GM12874 (cell line): ENCODE measurements around the gene PLEKHF1.

Experiments
- TF ChIP-seq, protein P1 (sequence below): IDR thresholded peaks from 2 replicates; pipeline ENCODE4 v1.5.1; 2011; ENCODE audit warnings: low read depth, mild to moderate bottlenecking, control low read depth, low read length, moderate library complexity; ENCODE audit not compliant: insufficient read depth

The PLEKHF1 gene

DNA sequence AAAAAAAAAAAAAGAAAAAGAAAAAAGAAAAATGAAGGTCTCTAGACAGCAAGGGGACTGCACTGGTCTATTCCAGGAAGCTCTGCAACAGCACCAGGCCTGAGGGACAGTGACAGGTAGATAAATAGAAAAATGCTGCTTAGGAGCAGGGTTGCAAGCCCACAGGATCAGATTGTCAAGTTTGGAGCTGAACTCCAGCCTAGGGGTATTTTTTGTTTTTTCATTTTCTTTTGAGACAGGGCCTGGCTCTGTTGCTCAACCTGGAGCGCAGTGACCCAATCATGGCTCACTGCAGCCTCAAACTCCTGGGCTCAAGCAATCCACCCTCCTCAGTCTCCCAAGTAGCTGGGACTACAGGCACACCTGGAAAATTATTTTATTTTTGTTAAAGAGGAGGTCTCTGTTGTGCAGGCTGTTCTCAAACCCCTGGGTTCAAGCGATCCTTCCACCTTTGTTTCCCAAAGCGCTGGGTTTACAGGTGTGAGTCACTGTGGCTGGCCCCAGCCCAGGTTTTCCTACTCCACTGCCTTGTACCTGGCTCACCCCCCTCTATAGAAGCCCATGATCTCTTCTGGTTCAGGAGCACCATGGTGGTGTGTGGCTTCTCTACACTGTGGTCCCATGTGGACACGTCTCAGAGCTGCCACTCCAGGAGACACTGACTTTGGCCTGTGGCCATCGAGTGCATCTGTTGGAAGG, 35.3 kb upstream of the PLEKHF1 start:
- TF ChIP-seq, protein P1, sequence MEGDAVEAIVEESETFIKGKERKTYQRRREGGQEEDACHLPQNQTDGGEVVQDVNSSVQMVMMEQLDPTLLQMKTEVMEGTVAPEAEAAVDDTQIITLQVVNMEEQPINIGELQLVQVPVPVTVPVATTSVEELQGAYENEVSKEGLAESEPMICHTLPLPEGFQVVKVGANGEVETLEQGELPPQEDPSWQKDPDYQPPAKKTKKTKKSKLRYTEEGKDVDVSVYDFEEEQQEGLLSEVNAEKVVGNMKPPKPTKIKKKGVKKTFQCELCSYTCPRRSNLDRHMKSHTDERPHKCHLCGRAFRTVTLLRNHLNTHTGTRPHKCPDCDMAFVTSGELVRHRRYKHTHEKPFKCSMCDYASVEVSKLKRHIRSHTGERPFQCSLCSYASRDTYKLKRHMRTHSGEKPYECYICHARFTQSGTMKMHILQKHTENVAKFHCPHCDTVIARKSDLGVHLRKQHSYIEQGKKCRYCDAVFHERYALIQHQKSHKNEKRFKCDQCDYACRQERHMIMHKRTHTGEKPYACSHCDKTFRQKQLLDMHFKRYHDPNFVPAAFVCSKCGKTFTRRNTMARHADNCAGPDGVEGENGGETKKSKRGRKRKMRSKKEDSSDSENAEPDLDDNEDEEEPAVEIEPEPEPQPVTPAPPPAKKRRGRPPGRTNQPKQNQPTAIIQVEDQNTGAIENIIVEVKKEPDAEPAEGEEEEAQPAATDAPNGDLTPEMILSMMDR: no peak

DNA sequence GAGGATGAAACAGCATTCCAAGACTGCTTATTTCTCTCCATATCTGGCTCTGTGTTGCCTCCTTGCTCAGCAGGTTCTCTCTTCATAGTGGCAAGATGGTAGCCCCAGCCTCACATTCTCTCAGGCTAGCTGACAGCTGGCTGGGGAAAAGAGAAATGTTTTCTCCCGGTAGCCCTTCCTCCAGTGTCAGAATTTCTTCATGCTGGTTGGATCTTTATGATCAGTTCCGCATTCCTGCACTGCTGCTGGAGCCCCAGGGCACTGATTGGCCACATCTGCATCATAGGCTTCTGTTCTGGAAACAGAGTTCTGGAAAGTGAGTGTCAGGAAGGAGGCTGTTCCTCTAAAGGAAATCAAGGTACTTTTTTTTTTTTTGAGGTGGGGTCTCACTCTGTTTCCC, 34.6 kb upstream of the PLEKHF1 start:
- TF ChIP-seq, protein P1: no peak

DNA sequence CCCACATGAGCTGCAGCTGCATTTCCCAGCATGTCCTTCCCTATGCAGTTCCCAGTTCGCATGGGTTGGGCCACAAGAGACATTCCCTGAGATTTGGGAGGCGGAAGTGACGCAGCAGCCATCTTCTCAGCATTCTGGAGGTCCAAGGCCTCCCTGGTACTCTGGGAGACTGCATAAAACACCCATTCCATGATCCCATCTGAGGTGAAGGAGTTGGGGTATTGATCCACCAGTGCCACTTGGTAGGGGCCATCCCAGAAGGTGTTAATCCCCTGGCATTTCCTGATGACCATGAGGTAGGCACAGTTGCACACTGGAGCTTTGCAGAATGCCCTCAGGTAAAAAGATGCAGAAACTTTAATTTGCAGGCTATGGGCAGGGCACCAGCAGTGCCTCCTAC, 33.8 kb upstream of the PLEKHF1 start:
- TF ChIP-seq, protein P1: no peak

DNA sequence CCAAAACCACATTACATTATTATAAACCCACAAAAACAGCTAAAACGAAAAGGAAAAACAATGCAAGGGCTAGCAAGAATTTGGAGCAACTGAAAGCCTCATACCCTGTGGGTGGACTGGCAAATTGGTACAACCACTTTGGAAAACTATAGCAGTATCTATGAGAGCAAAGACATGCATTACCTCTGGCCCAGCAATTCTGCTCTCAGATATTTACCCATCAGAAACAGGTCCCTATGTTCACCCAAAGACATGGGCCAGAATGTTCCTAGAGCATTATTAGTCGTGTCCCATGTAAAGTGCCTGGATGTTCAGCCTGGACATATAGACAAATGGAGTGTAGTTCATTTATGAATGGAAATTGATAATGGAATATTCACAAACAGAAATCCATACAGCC, 31.3 kb upstream of the PLEKHF1 start:
- TF ChIP-seq, protein P1: no peak

DNA sequence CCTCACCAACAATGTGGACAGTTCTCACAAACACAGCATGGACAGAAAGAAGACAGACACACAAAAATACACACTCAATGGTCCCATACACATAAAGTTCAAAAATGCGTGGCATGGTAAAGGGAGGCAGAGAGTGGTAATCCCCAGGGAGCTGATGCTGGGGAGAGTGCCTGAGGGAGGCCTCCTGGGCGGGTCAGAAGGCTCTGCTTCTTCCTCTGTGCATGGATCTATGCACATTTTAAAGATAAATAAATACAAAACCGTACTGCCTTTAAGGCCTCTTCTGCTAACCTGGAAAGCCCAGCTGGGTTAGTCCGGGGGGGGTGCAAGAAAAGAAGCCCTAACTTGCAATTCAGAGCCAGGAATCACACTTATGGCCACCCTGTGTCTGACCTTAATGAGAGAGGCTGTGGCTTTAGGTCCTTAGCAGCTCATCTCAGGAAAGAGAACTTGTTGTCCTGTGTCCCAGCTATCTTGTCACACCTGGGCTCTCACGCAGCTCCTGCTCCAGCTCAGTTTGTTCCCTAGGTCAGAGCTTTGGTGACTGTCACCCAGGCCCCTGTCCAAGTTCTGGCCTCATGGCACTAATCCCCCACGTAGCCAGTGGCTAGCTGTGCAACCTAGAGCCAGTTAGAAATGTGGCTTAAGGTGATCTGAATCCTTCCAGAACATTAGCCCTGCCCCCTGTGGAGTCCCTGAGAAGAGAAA, 30.7 kb upstream of the PLEKHF1 start:
- TF ChIP-seq, protein P1: no peak

DNA sequence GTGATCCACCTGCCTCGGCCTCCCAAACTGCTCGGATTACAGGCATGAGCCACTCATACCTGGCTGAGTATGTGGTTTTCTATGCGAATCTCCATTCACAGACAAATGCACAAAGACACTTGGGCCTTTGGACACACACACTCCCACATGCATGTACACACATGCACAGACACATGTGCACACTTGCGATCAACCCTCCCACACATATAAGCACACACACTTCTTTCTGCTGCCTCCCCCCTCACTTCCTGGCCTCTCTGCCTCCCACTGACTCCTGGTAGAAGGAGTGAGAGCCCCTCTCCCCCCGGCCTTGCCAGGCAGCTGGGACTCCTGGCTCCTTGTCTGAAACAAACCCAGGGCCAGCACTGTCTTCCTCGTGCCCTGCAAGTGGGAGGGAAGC, 29.3 kb upstream of the PLEKHF1 start:
- TF ChIP-seq, protein P1: no peak

DNA sequence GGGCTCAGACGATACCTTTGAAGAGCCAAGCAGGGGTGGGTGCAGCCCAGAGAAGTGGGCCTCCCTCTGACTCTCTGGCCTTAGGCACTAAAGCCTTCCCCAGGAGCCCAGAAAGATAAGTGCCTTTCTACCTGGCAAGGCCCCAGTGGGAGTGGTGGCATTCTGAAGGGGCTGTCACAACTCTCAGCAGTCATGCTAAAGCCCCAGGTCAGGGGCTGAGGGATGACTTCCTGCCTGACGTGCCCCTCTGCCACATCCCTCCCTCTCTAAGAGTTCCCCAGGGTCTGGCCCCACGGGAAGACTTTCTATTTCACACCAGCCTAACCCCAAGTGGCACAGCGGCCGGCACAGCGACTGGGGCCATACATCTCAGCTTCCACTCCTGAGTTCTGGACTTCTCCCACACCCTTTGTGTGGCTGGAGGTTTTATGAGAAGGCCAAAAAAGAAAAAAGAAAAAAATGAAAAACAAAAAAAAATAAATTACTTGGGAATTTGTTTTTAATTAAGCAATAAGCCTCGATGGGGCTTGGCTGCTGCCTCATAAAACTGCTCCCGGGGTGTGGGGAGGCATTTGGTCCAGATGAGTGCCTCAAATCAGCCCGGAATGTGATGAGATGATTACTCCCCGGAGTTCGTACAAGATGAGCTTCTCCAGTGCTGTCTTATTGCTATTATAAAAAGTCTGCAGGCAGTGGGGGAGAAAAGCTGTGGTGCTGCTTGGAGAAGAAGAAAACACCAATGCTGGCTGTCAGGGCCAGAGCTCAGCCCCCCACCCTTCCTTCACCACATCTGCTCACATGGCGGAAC, 28.5 kb upstream of the PLEKHF1 start:
- TF ChIP-seq, protein P1: no peak
